ENCODE data around the gene FGD1. TPM values are rescaled to one million over a fixed set of nuclear protein-coding genes. Genes with fewer than 3 reads are reported as not detected.
A peak's percentile ranks its signal among the peaks of the same experiment; 100 is the strongest.

Gene FGD1
- total and polyA plus RNA-seq, 2 of the 8 experiments (the other 6 are each of a cell fraction or from before 2014, with no cell fraction given): 6.8 to 34.9 TPM

GRCh38 chrX:54529552-54530356, 33.7 kb upstream of the FGD1 start, which contains the start of gene GNL3L:
TSS of gene GNL3L (plus strand) at chrX:54530219. CDS start at chrX:54532567, 2,348 bp downstream.
- H3K36me3 ChIP-seq (ENCODE audit: control insufficient read depth in 2 of 4, insufficient read depth in 4 of 4, low read length in 3 of 4): peaks cover 0 to 16% (median 7%) of the 10 kb centered on the region in 4 experiments; a peak in 5 of 8 replicates
- H4K5ac ChIP-seq (ENCODE audit: insufficient read length, low read depth, low read length): peak within 1 kb of the TSS; percentile 83
- H3K23me2 ChIP-seq (ENCODE audit: low read depth, low read length): peaks cover 3% of the 10 kb centered on the region; the same call in 1 of the 2 replicates
- peak within 1 kb of the TSS; percentile 75; the same call in 1 of the 2 replicates for H2BK12ac ChIP-seq (ENCODE audit: low read depth, low read length)
- H3K4me2 ChIP-seq (ENCODE audit: insufficient read depth in 1 of 2, low read depth in 2 of 2, low read length in 2 of 2): peak within 1 kb of the TSS; percentile 89 to 92
- CTCF ChIA-PET (ENCODE audit: partially characterized antibody): interaction anchor here (0.6 to 1.4 kb wide), 2 partner anchors 49 to 1245 kb away, joined by 3 read pairs; no protein-coding TSS in a partner anchor
- no peak within 1 kb of the TSS for H3K14ac ChIP-seq (ENCODE audit: insufficient read length)
- peaks cover 12 to 42% of the 10 kb centered on the region in 2 experiments; a peak in 3 of 4 replicates for H3K79me2 ChIP-seq (ENCODE audit: control insufficient read depth in 1 of 2, insufficient read depth in 2 of 2, low read length in 2 of 2)
- peaks cover 0 to 3% (median 1%) of the 10 kb centered on the region in 4 experiments; a peak in 2 of 7 replicates for H3K4me1 ChIP-seq (replicated peaks in 1 of 4; ENCODE audit: control insufficient read depth in 3 of 4, insufficient read depth in 4 of 4, low read length in 3 of 4)
- no peak within 1 kb of the TSS for H2BK120ac ChIP-seq (replicated peaks; ENCODE audit: low read depth, low read length)
- 23% methylated on average over 11 of the region's 51 CpGs; no CpG with 5 or more reads in 1 of the 2 experiments for WGBS, 2 experiments (ENCODE audit: extremely low coverage in 1 of 2, insufficient coverage in 1 of 2, insufficient read length in 1 of 2, insufficient replicate concordance in 2 of 2, low coverage in 1 of 2, low lambda C conversion rate in 2 of 2, missing lambda C conversion rate in 1 of 2)
- H2BK5ac ChIP-seq (ENCODE audit: low read depth, low read length): peak within 1 kb of the TSS; percentile 89
- H3K4me3 ChIP-seq (ENCODE audit: extremely low read depth in 1 of 4, insufficient read depth in 2 of 4, low read depth in 3 of 4, low read length in 4 of 4): peak within 1 kb of the TSS; percentile 88 to 99 (median 98)
- H2BK15ac ChIP-seq (ENCODE audit: low read length): 0 out of 2 replicates have a peak within 1 kb of the TSS, but pooled peaks have one; percentile 72
- H2BK20ac ChIP-seq (ENCODE audit: low read length): no peak within 1 kb of the TSS
- DNase-seq (ENCODE audit: low read depth in 1 of 2, low spot score in 2 of 2): peak; percentile 36 to 77
- no peak within 1 kb of the TSS for H3K23ac ChIP-seq (ENCODE audit: insufficient read length)
- peak within 1 kb of the TSS; percentile 95 for H3K18ac ChIP-seq (ENCODE audit: extremely low read depth, low read length)
- FAIRE-seq: peak; percentile 24
- POLR2A ChIA-PET (ENCODE audit: partially characterized antibody): interaction anchor here (0.5 to 2.3 kb wide), 16 partner anchors 9 to 277 kb away, joined by 3 to 8 read pairs (median 4); partner anchors contain the start of genes MAGED2 and TSR2
- H3K9ac ChIP-seq (replicated peaks in 1 of 4; ENCODE audit: extremely low read depth in 1 of 4, low read depth in 3 of 4, low read length in 3 of 4): peak within 1 kb of the TSS; percentile 77 to 99 (median 84)
- no peaks in the 10 kb centered on the region for H3K9me3 ChIP-seq (ENCODE audit: insufficient read depth in 2 of 2, low read depth in 1 of 2, low read length in 1 of 2)
- peak within 1 kb of the TSS; percentile 97 for H4K8ac ChIP-seq (ENCODE audit: extremely low read depth, insufficient read depth, low read length)
- 0 out of 2 replicates have a peak within 1 kb of the TSS, but pooled peaks have one; percentile 24 for H2AK5ac ChIP-seq (ENCODE audit: low read depth, low read length)
- H3K27me3 ChIP-seq (replicated peaks in 1 of 4; ENCODE audit: control insufficient read depth in 3 of 4, extremely low read depth in 1 of 4, insufficient read depth in 3 of 4, low read length in 3 of 4): no peaks in the 10 kb centered on the region
- peak within 1 kb of the TSS; percentile 66 for H3K4ac ChIP-seq (replicated peaks; ENCODE audit: insufficient read length, low read depth, low read length)
- peak within 1 kb of the TSS; percentile 79 for H4K91ac ChIP-seq (replicated peaks; ENCODE audit: insufficient read length, low read length)
- H2AFZ ChIP-seq (ENCODE audit: low read length): peak within 1 kb of the TSS; percentile 79; the same call in 1 of the 2 replicates
- H3K79me1 ChIP-seq (ENCODE audit: low read depth, low read length): no peaks in the 10 kb centered on the region
- H4K20me1 ChIP-seq (replicated peaks in 1 of 2; ENCODE audit: control insufficient read depth in 1 of 2, insufficient read depth in 2 of 2, low read length in 2 of 2): peaks cover 0 to 3% of the 10 kb centered on the region in 2 experiments
- peak within 1 kb of the TSS; percentile 97 for H3K27ac ChIP-seq (ENCODE audit: low read depth, low read length)
- peak within 1 kb of the TSS; percentile 89 for H3K56ac ChIP-seq (replicated peaks; ENCODE audit: insufficient read length, low read depth, low read length)
- TF ChIP-seq TBP (IDR thresholded peaks at IDR 0.05; ENCODE audit: low read depth, low read length) (peak; percentile 55; the same call in 1 of the 2 replicates), POLR2A (IDR thresholded peaks at IDR 0.05; ENCODE audit: control extremely low read depth in 1 of 2, low read depth in 2 of 2, low read length in 2 of 2) (peak; percentile 51 to 74), SIX5 (IDR thresholded peaks at IDR 0.05; ENCODE audit: low read depth, low read length) (no peak), MAX (IDR thresholded peaks at IDR 0.05) (peak; percentile 95), YY1 (IDR thresholded peaks at IDR 0.05; ENCODE audit: low read depth, low read length) (peak; percentile 97), TAF1 (IDR thresholded peaks at IDR 0.05; ENCODE audit: low read depth, low read length) (peak; percentile 55), BCL11A (IDR thresholded peaks at IDR 0.05; ENCODE audit: low read depth in 2 of 2, low read length in 2 of 2) (no peak), SP1 (IDR thresholded peaks at IDR 0.05; ENCODE audit: low read depth, low read length) (0 out of 2 replicates have a peak, but pooled peaks have one; percentile 16), SIRT6 (IDR thresholded peaks at IDR 0.05; ENCODE audit: low read length) (no peak), SAP30 (IDR thresholded peaks at IDR 0.05; ENCODE audit: insufficient read depth, insufficient replicate concordance, low read length) (no peak), RNF2 (IDR thresholded peaks at IDR 0.05; ENCODE audit: borderline replicate concordance, low read depth, low read length, missing control alignments, poor library complexity, severe bottlenecking) (no peak)
